ENCODE results near the gene TRAF2. TPM values are rescaled to one million over a fixed set of nuclear protein-coding genes. Genes with fewer than 3 reads are reported as not detected.

Gene TRAF2
- total and polyA plus RNA-seq, 2 donors (not counting 3 experiments of a cell fraction or from before 2014, with no cell fraction given), result 10.9 to 23.1 TPM

GRCh38 chr9:136952876-136953770 lies 66.8 kb downstream of the TRAF2 start:
- H2AFZ ChIP-seq (ENCODE audit: low read depth, low read length), result no peak overlapping the region
- intact Hi-C loops (cut with micrococcal nuclease), result no loop called here
- no peak for TF ChIP-seq JUN (IDR thresholded peaks at IDR 0.05; ENCODE audit: borderline replicate concordance, insufficient read depth, insufficient read length, low read depth)
- no peak for TF ChIP-seq POLR2A (IDR thresholded peaks at IDR 0.05; ENCODE audit: low read depth, low read length)
- TF ChIP-seq FOS (IDR thresholded peaks at IDR 0.05; ENCODE audit: borderline replicate concordance, insufficient read depth, low read length), result no peak
- TF ChIP-seq, protein P1, sequence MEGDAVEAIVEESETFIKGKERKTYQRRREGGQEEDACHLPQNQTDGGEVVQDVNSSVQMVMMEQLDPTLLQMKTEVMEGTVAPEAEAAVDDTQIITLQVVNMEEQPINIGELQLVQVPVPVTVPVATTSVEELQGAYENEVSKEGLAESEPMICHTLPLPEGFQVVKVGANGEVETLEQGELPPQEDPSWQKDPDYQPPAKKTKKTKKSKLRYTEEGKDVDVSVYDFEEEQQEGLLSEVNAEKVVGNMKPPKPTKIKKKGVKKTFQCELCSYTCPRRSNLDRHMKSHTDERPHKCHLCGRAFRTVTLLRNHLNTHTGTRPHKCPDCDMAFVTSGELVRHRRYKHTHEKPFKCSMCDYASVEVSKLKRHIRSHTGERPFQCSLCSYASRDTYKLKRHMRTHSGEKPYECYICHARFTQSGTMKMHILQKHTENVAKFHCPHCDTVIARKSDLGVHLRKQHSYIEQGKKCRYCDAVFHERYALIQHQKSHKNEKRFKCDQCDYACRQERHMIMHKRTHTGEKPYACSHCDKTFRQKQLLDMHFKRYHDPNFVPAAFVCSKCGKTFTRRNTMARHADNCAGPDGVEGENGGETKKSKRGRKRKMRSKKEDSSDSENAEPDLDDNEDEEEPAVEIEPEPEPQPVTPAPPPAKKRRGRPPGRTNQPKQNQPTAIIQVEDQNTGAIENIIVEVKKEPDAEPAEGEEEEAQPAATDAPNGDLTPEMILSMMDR (IDR thresholded peaks at IDR 0.05; ENCODE audit: extremely low read depth in 1 of 2, insufficient read depth in 1 of 2, low read depth in 1 of 2, low read length in 2 of 2), result no peak
- no peak for TF ChIP-seq GATA2 (IDR thresholded peaks at IDR 0.05; ENCODE audit: insufficient read depth, insufficient read length, low read depth, low read length)
- TF ChIP-seq EZH2 (IDR thresholded peaks at IDR 0.05; ENCODE audit: borderline replicate concordance, low read depth, low read length, severe bottlenecking), result no peak
- TF ChIP-seq MYC (IDR thresholded peaks at IDR 0.05; ENCODE audit: low read depth, low read length), result no peak
- TF ChIP-seq POLR2AphosphoS5 (IDR thresholded peaks at IDR 0.05; ENCODE audit: insufficient read depth, low read depth, low read length), result no peak
- TF ChIP-seq, protein P2, sequence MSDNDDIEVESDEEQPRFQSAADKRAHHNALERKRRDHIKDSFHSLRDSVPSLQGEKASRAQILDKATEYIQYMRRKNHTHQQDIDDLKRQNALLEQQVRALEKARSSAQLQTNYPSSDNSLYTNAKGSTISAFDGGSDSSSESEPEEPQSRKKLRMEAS (IDR thresholded peaks at IDR 0.05; ENCODE audit: insufficient read depth, insufficient read length), result no peak
- no peak overlapping the region for H3K4me2 ChIP-seq (ENCODE audit: insufficient read depth, low read length)
- no peak overlapping the region for H3K27ac ChIP-seq (ENCODE audit: insufficient read depth, low read depth, low read length)
- POLR2A ChIA-PET, result interaction anchor here (0.6 kb wide), 1 partner anchor 622 kb away, joined by 4 read pairs; no protein-coding TSS in a partner anchor
- H3K4me3 ChIP-seq (replicated peaks in 1 of 3; ENCODE audit: insufficient read depth in 1 of 3, low read depth in 1 of 3, low read length in 3 of 3), result no peak overlapping the region
- DNase-seq (ENCODE audit: low read depth, low spot score), result no peak
- no peaks in the 10 kb centered on the region for H3K27me3 ChIP-seq (ENCODE audit: control insufficient read depth in 2 of 2, insufficient read depth in 2 of 2, low read length in 2 of 2)
- BruUV-seq (replicated peaks), result no TSS peak
- no peaks in the 10 kb centered on the region for H3K9me3 ChIP-seq (replicated peaks; ENCODE audit: control insufficient read depth, insufficient read depth, low read length)
- H3K36me3 ChIP-seq (ENCODE audit: control insufficient read depth in 2 of 2, extremely low read depth in 1 of 2, insufficient read depth in 2 of 2, low read length in 2 of 2), result no peaks in the 10 kb centered on the region
- FAIRE-seq, result no peak
- H3K9ac ChIP-seq (replicated peaks; ENCODE audit: extremely low read depth, insufficient read depth, low read length), result no peak overlapping the region
- peaks cover 5% of the 10 kb centered on the region for H3K4me1 ChIP-seq (ENCODE audit: control insufficient read depth, extremely low read depth, insufficient read depth, low read length)
- no peaks in the 10 kb centered on the region for H4K20me1 ChIP-seq (replicated peaks; ENCODE audit: control insufficient read depth, extremely low read depth, insufficient read depth, low read length)
- H3K9me1 ChIP-seq (replicated peaks; ENCODE audit: control insufficient read depth, extremely low read depth, insufficient read depth, low read length), result no peaks in the 10 kb centered on the region
- CTCF ChIA-PET, result interaction anchor here (1.2 kb wide), 2 partner anchors 12 to 76 kb away, joined by 3 read pairs; no protein-coding TSS in a partner anchor
- no peaks in the 10 kb centered on the region for H3K79me2 ChIP-seq (ENCODE audit: control insufficient read depth, insufficient read depth, low read length)
- dilution Hi-C loops (cut with MboI; ENCODE audit: extremely low pct_ligation_motif_present, low sequenced_read_pairs), result no loop called here
